Esophagus squamous epithelium (tissue), 4 donors: ENCODE measurements around the gene RNASE8.

Experiments used
- POLR2A ChIP-seq, 4 donors: fragments of 450-650 bp; IDR thresholded peaks; one replicate each; pipeline ENCODE4 v1.6.1; 2017; ENCODE audit warnings: antibody characterized with exemption in 4 of 4, mild to moderate bottlenecking in 4 of 4, moderate library complexity in 3 of 4
- TF ChIP-seq, protein P1 (sequence below), 6 experiments: fragments of 450-650 bp in 4 of 6; fragments of 200-600 bp in 2 of 6; sonication (generic) in 2 of 6; IDR thresholded peaks; one replicate each; pipeline ENCODE4 v1.5.1; 2016 to 2019; ENCODE audit warnings: antibody characterized with exemption in 6 of 6, mild to moderate bottlenecking in 4 of 6, moderate library complexity in 4 of 6

GRCh38 chr14:21089877-21090193, 32.2 kb downstream of the RNASE8 start:
- TF ChIP-seq, protein P1, sequence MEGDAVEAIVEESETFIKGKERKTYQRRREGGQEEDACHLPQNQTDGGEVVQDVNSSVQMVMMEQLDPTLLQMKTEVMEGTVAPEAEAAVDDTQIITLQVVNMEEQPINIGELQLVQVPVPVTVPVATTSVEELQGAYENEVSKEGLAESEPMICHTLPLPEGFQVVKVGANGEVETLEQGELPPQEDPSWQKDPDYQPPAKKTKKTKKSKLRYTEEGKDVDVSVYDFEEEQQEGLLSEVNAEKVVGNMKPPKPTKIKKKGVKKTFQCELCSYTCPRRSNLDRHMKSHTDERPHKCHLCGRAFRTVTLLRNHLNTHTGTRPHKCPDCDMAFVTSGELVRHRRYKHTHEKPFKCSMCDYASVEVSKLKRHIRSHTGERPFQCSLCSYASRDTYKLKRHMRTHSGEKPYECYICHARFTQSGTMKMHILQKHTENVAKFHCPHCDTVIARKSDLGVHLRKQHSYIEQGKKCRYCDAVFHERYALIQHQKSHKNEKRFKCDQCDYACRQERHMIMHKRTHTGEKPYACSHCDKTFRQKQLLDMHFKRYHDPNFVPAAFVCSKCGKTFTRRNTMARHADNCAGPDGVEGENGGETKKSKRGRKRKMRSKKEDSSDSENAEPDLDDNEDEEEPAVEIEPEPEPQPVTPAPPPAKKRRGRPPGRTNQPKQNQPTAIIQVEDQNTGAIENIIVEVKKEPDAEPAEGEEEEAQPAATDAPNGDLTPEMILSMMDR (IDR thresholded peaks at IDR 0.05): no peak
- TF ChIP-seq POLR2A (IDR thresholded peaks at IDR 0.05): no peak
